H1 (cell line): ENCODE data around the gene ENO2. TPM values are rescaled to one million over a fixed set of nuclear protein-coding genes. Genes with fewer than 3 reads are reported as not detected.

Source experiments
- CTCF ChIA-PET: fragments of 300-600 bp; sonication (Branson Sonifier 250); formaldehyde crosslinking; loops from one replicate; lab custom pipeline; 2021; ENCODE audit not compliant: partially characterized antibody; lab: Charles Lee
- POLR2A ChIA-PET: fragments of 300-600 bp; sonication (Branson Sonifier 250); formaldehyde crosslinking; loops from one replicate; lab custom pipeline; 2021; ENCODE audit warnings: inconsistent platforms; ENCODE audit not compliant: partially characterized antibody; lab: Charles Lee
- DNase-seq, 2 experiments: peaks; one replicate each; pipeline versions ENCODE4 v3.0.0 to v3.0.0-alpha.2; 2010 to 2022; ENCODE audit warnings: low spot score in 2 of 2, low read depth in 1 of 2, mixed read lengths in 1 of 2
- FAIRE-seq: peaks from 2 replicates; lab custom pipeline; 2011; peaks lifted over from hg19 to GRCh38; lab: Jason Lieb, UNC
- H2AFZ ChIP-seq: 2 replicates; pipeline ENCODE4 v1.8.1; 2012; ENCODE audit warnings: low read length, inconsistent platforms
- H2AK5ac ChIP-seq: 2 replicates; pipeline ENCODE4 v1.6.1; 2013; ENCODE audit warnings: low read depth, low read length
- H2BK120ac ChIP-seq: replicated peaks from 2 replicates; pipeline ENCODE3; 2013; ENCODE audit warnings: low read depth, low read length, inconsistent platforms
- H2BK12ac ChIP-seq: 2 replicates; pipeline ENCODE4 v1.6.1; 2013; ENCODE audit warnings: low read depth, low read length
- H2BK15ac ChIP-seq: 2 replicates; pipeline ENCODE4 v1.6.1; 2013; ENCODE audit warnings: low read length
- H2BK20ac ChIP-seq: 2 replicates; pipeline ENCODE4 v1.6.1; 2013; ENCODE audit warnings: low read length
- H2BK5ac ChIP-seq: 2 replicates; pipeline ENCODE4 v1.6.1; 2013; ENCODE audit warnings: low read depth, low read length
- H3K14ac ChIP-seq: 2 replicates; pipeline ENCODE4 v1.6.1; 2013; ENCODE audit warnings: inconsistent platforms; ENCODE audit not compliant: insufficient read length
- H3K18ac ChIP-seq: 2 replicates; pipeline ENCODE4 v1.6.1; 2013; ENCODE audit warnings: low read length; ENCODE audit errors: extremely low read depth
- H3K23ac ChIP-seq: 2 replicates; pipeline ENCODE4 v1.6.1; 2013; ENCODE audit warnings: inconsistent platforms; ENCODE audit not compliant: insufficient read length
- H3K23me2 ChIP-seq: 2 replicates; pipeline ENCODE4 v1.6.1; 2013; ENCODE audit warnings: low read depth, low read length
- H3K27ac ChIP-seq: 2 replicates; pipeline ENCODE4 v1.6.1; 2011; ENCODE audit warnings: low read depth, low read length, inconsistent platforms
- H3K27me3 ChIP-seq, 4 experiments: replicated peaks in 1 of 4; 1 replicate in 1 of 4; 2 replicates in 3 of 4; pipeline versions ENCODE4 v1.6.1 to v1.8.1; 2011 to 2013; ENCODE audit warnings: low read length in 3 of 4, mild to moderate bottlenecking in 3 of 4, inconsistent platforms in 2 of 4, mixed read lengths in 2 of 4, moderate library complexity in 1 of 4; ENCODE audit not compliant: control insufficient read depth in 3 of 4, insufficient read depth in 3 of 4; ENCODE audit errors: extremely low read depth in 1 of 4
- H3K36me3 ChIP-seq, 4 experiments: 2 replicates each; pipeline versions ENCODE4 v1.6.1 to v1.8.1; 2011 to 2013; ENCODE audit warnings: mild to moderate bottlenecking in 4 of 4, low read length in 3 of 4, moderate library complexity in 2 of 4, control low read depth in 1 of 4, inconsistent platforms in 1 of 4; ENCODE audit not compliant: insufficient read depth in 4 of 4, control insufficient read depth in 2 of 4
- H3K4ac ChIP-seq: replicated peaks from 2 replicates; pipeline ENCODE3; 2013; ENCODE audit warnings: low read length, low read depth, mixed read lengths, inconsistent platforms; ENCODE audit not compliant: insufficient read length
- H3K4me1 ChIP-seq, 4 experiments: replicated peaks in 1 of 4; 1 replicate in 1 of 4; 2 replicates in 3 of 4; pipeline versions ENCODE4 v1.6.1 to v1.8.1; 2011 to 2013; ENCODE audit warnings: low read length in 3 of 4, inconsistent platforms in 2 of 4, mixed read lengths in 1 of 4; ENCODE audit not compliant: insufficient read depth in 4 of 4, control insufficient read depth in 3 of 4
- H3K4me2 ChIP-seq, 2 experiments: 2 replicates each; pipeline versions ENCODE4 v1.6.1 to v1.8.1; 2011 to 2013; ENCODE audit warnings: low read depth in 2 of 2, low read length in 2 of 2, control low read depth in 1 of 2, inconsistent platforms in 1 of 2, mild to moderate bottlenecking in 1 of 2; ENCODE audit not compliant: insufficient read depth in 1 of 2
- H3K4me3 ChIP-seq, 4 experiments: fragments of 200-600, 300-600 bp in 1 of 4; sonication (generic), shearing (Covaris generic), sonication (Bioruptor Twin) in 1 of 4; 2 replicates each; pipeline versions ENCODE4 v1.5.1 to v1.8.1; 2011 to 2016; ENCODE audit warnings: low read length in 4 of 4, low read depth in 3 of 4, control low read depth in 2 of 4, inconsistent platforms in 2 of 4, mild to moderate bottlenecking in 2 of 4, mixed read lengths in 1 of 4, moderate library complexity in 1 of 4; ENCODE audit not compliant: insufficient read depth in 2 of 4; ENCODE audit errors: extremely low read depth in 1 of 4
- H3K56ac ChIP-seq: replicated peaks from 2 replicates; pipeline ENCODE3; 2013; ENCODE audit warnings: low read depth, mild to moderate bottlenecking, mixed read lengths, low read length, inconsistent platforms; ENCODE audit not compliant: insufficient read length
- H3K79me1 ChIP-seq: 2 replicates; pipeline ENCODE4 v1.6.1; 2013; ENCODE audit warnings: low read depth, low read length, control low read depth
- H3K79me2 ChIP-seq, 2 experiments: 2 replicates each; pipeline versions ENCODE4 v1.6.1 to v1.8.1; 2012 to 2013; ENCODE audit warnings: low read length in 2 of 2, mild to moderate bottlenecking in 2 of 2, inconsistent platforms in 1 of 2; ENCODE audit not compliant: insufficient read depth in 2 of 2, control insufficient read depth in 1 of 2
- H3K9ac ChIP-seq, 4 experiments: replicated peaks in 1 of 4; 1 replicate in 1 of 4; 2 replicates in 3 of 4; pipeline versions ENCODE4 v1.6.1 to v1.8.1; 2011 to 2013; ENCODE audit warnings: low read depth in 3 of 4, low read length in 3 of 4, control low read depth in 2 of 4, mild to moderate bottlenecking in 2 of 4, moderate library complexity in 2 of 4, inconsistent platforms in 1 of 4; ENCODE audit errors: extremely low read depth in 1 of 4
- H3K9me3 ChIP-seq, 2 experiments: 2 replicates each; pipeline versions ENCODE4 v1.6.1 to v1.8.1; 2012 to 2013; ENCODE audit warnings: mild to moderate bottlenecking in 2 of 2, moderate library complexity in 2 of 2, control low read depth in 1 of 2, inconsistent platforms in 1 of 2, low read depth in 1 of 2, low read length in 1 of 2, mixed read lengths in 1 of 2; ENCODE audit not compliant: insufficient read depth in 2 of 2
- H4K20me1 ChIP-seq, 2 experiments: replicated peaks in 1 of 2; 2 replicates each; pipeline versions ENCODE3 to v1.8.1; 2011 to 2013; ENCODE audit warnings: inconsistent platforms in 2 of 2, low read length in 2 of 2, mild to moderate bottlenecking in 1 of 2; ENCODE audit not compliant: insufficient read depth in 2 of 2, control insufficient read depth in 1 of 2
- H4K5ac ChIP-seq: 2 replicates; pipeline ENCODE4 v1.6.1; 2013; ENCODE audit warnings: low read length, low read depth, mixed read lengths, inconsistent platforms; ENCODE audit not compliant: insufficient read length
- H4K8ac ChIP-seq: 2 replicates; pipeline ENCODE4 v1.8.0; 2013; ENCODE audit warnings: mild to moderate bottlenecking, moderate library complexity, low read length, inconsistent platforms; ENCODE audit not compliant: insufficient read depth; ENCODE audit errors: extremely low read depth
- H4K91ac ChIP-seq: replicated peaks from 2 replicates; pipeline ENCODE3; 2013; ENCODE audit warnings: low read length, mixed read lengths, inconsistent platforms; ENCODE audit not compliant: insufficient read length
- FOSL1 ChIP-seq: IDR thresholded peaks from 2 replicates; pipeline ENCODE4 v1.6.1; 2011; ENCODE audit warnings: mild to moderate bottlenecking, low read depth, low read length, moderate library complexity; ENCODE audit not compliant: insufficient read depth
- WGBS, 2 experiments: shearing (Covaris generic) in 1 of 2; methylation state at CpG; one replicate each; pipeline versions ENCODE4 v1.1.6 to v1.1.7; 2013 to 2015; ENCODE audit warnings: low lambda C conversion rate in 2 of 2, mixed read lengths in 2 of 2, inconsistent platforms in 1 of 2, low coverage in 1 of 2, missing lambda C conversion rate in 1 of 2; ENCODE audit not compliant: insufficient replicate concordance in 2 of 2, insufficient coverage in 1 of 2, insufficient read length in 1 of 2; ENCODE audit errors: extremely low coverage in 1 of 2, missing lambda C conversion rate in 1 of 2; 5-methylcytosine and 5-hydroxymethylcytosine counted together
- polyA plus RNA-seq, 7 experiments: library from polyadenylated mRNA; depleted of rRNA in 3 of 7; stranded (reverse) in 5 of 7; unstranded in 2 of 7; fragments of >200 nt in 5 of 7; fragments of 200-250 nt in 2 of 7; gene quantifications; 1 replicate in 5 of 7; 2 replicates in 1 of 7; 4 replicates in 1 of 7; pipeline versions ENCODE4 v1.2.1 to v1.2.3, GENCODE V29; 2011 to 2013; ENCODE audit warnings: missing spikeins in 2 of 7, mixed read lengths in 2 of 7
- total RNA-seq: library from RNA; stranded (reverse); fragmentation: NEBNext Ultra II Directional; extraction: Animal tissue kit (Norgen Biotek cat#: 25700); gene quantifications from 2 replicates; pipeline ENCODE4 v1.2.1, GENCODE V29; 2021

ENO2 gene
- total and polyA plus RNA-seq, 2 of the 8 experiments (the other 6 are each of a cell fraction or from before 2014, with no cell fraction given) = 92.4 to 102 TPM

GRCh38 chr12:6955108-6956020 is 41.0 kb downstream of the ENO2 start:
- no peaks in the 10 kb centered on the region for H4K20me1 ChIP-seq
- H3K23me2 ChIP-seq = no peaks in the 10 kb centered on the region
- H3K4me1 ChIP-seq = peaks cover 0 to 15% (median 7%) of the 10 kb centered on the region in 4 experiments; a peak in 4 of 7 replicates
- H2AFZ ChIP-seq = no peak overlapping the region
- H2BK120ac ChIP-seq = no peak overlapping the region
- H2AK5ac ChIP-seq = no peak overlapping the region
- no peaks in the 10 kb centered on the region for H3K36me3 ChIP-seq
- H3K14ac ChIP-seq = no peak overlapping the region
- ChIA-PET CTCF (interaction anchor here (1.1 to 12.2 kb wide), 4 partner anchors 9 to 86 kb away, joined by 3 to 277 read pairs (median 3); partner anchors contain the start of genes C12orf57, LPCAT3 and RNU7-1), POLR2A (interaction anchor here (0.6 to 44.0 kb wide), 3 partner anchors 10 to 81 kb away, joined by 3 to 1596 read pairs (median 1596); partner anchors contain the start of genes ATN1, C12orf57, EMG1 and PHB2)
- H2BK5ac ChIP-seq = 0 out of 2 replicates have a peak overlapping the region, but pooled peaks have one; percentile 13
- no peak overlapping the region for H3K4me2 ChIP-seq
- no peak for DNase-seq
- H3K79me2 ChIP-seq = no peaks in the 10 kb centered on the region
- no peak overlapping the region for H3K23ac ChIP-seq
- H3K56ac ChIP-seq = no peak overlapping the region
- FAIRE-seq = no peak
- H2BK12ac ChIP-seq = no peak overlapping the region
- no peak overlapping the region for H2BK20ac ChIP-seq
- H3K79me1 ChIP-seq = peaks cover 4% of the 10 kb centered on the region; the same call in 1 of the 2 replicates
- 87% methylated on average over 19 of the region's 22 CpGs; no CpG with 5 or more reads in 1 of the 2 experiments for WGBS, 2 experiments
- TF ChIP-seq FOSL1 = no peak
- H4K5ac ChIP-seq = no peak overlapping the region
- H3K18ac ChIP-seq = no peak overlapping the region
- no peak overlapping the region for H3K9ac ChIP-seq
- no peaks in the 10 kb centered on the region for H3K27me3 ChIP-seq
- no peaks in the 10 kb centered on the region for H3K9me3 ChIP-seq
- H2BK15ac ChIP-seq = no peak overlapping the region; the same call in 1 of the 2 replicates
- no peak overlapping the region for H4K91ac ChIP-seq
- H3K4ac ChIP-seq = no peak overlapping the region
- H4K8ac ChIP-seq = no peak overlapping the region
- H3K4me3 ChIP-seq = no peak overlapping the region
- H3K27ac ChIP-seq = 0 out of 2 replicates have a peak overlapping the region, but pooled peaks have one; percentile 1
